Endothelial cell of umbilical vein (primary cell): ENCODE results near the gene FHDC1.

ENCODE experiments used
- CTCF ChIP-seq, 2 donors: IDR thresholded peaks; 1 replicate in 1 of 2; 2 replicates in 1 of 2; pipeline ENCODE4 v1.5.1; 2011; ENCODE audit warnings: low read length in 2 of 2, mild to moderate bottlenecking in 2 of 2, moderate library complexity in 2 of 2, control low read depth in 1 of 2, inconsistent platforms in 1 of 2, low read depth in 1 of 2; ENCODE audit not compliant: insufficient read depth in 1 of 2; ENCODE audit errors: extremely low read depth in 1 of 2
- JUN ChIP-seq: IDR thresholded peaks from 2 replicates; pipeline ENCODE4 v1.6.1; 2011; ENCODE audit warnings: borderline replicate concordance, low read depth; ENCODE audit not compliant: insufficient read length, insufficient read depth
- MAX ChIP-seq: IDR thresholded peaks from 2 replicates; pipeline ENCODE4 v1.6.1; 2011; ENCODE audit not compliant: insufficient read depth, insufficient read length
- POLR2A ChIP-seq: IDR thresholded peaks from 2 replicates; pipeline ENCODE4 v1.6.1; 2012; ENCODE audit warnings: low read depth, mild to moderate bottlenecking, control low read depth, low read length

- TF ChIP-seq CTCF (IDR thresholded peaks at IDR 0.05; ENCODE audit: extremely low read depth in 1 of 2, insufficient read depth in 1 of 2, low read depth in 1 of 2, low read length in 2 of 2), result no peak
- TF ChIP-seq MAX, result no peak
- TF ChIP-seq POLR2A, result no peak
- TF ChIP-seq JUN, result no peak
Measured at GRCh38 chr4:153004081-153004850, 68.1 kb downstream of the FHDC1 start.
